Keratinocyte (primary cell): ENCODE measurements around the gene ARHGAP8. TPM values are rescaled to one million over a fixed set of nuclear protein-coding genes. Genes with fewer than 3 reads are reported as not detected.

ENCODE experiments used
- DNase-seq: peaks from one replicate; pipeline ENCODE4 v3.0.0-alpha.2; 2011; ENCODE audit warnings: low read depth, missing footprints, low spot score
- FAIRE-seq: peaks from 2 replicates; lab custom pipeline; 2011; peaks lifted over from hg19 to GRCh38; lab: Jason Lieb, UNC
- H2AFZ ChIP-seq: 2 replicates; pipeline ENCODE4 v1.6.0; 2012; ENCODE audit warnings: low read length, control low read depth, inconsistent platforms; ENCODE audit not compliant: control insufficient read depth
- H3K27ac ChIP-seq: 2 replicates; pipeline ENCODE4 v1.5.1; 2011; ENCODE audit warnings: low read length; ENCODE audit not compliant: control insufficient read depth, insufficient read depth
- H3K27me3 ChIP-seq: 3 replicates; pipeline ENCODE4 v1.6.0; 2011; ENCODE audit warnings: low read length; ENCODE audit not compliant: control insufficient read depth, insufficient read depth; ENCODE audit errors: extremely low read depth
- H3K36me3 ChIP-seq, 2 experiments: 2 replicates in 1 of 2; 3 replicates in 1 of 2; pipeline ENCODE4 v1.5.1; 2011; ENCODE audit warnings: low read length in 2 of 2, mild to moderate bottlenecking in 1 of 2; ENCODE audit not compliant: control insufficient read depth in 2 of 2, insufficient read depth in 2 of 2; ENCODE audit errors: extremely low read depth in 1 of 2
- H3K4me1 ChIP-seq: 3 replicates; pipeline ENCODE4 v1.5.1; 2011; ENCODE audit warnings: low read length; ENCODE audit not compliant: control insufficient read depth, insufficient read depth; ENCODE audit errors: extremely low read depth
- H3K4me2 ChIP-seq: 3 replicates; pipeline ENCODE4 v1.6.0; 2011; ENCODE audit warnings: low read depth, low read length; ENCODE audit not compliant: control insufficient read depth, insufficient read depth; ENCODE audit errors: extremely low read depth
- H3K4me3 ChIP-seq, 3 experiments: fragments of 200-600 bp in 1 of 3; sonication (generic) in 1 of 3; 2 replicates in 2 of 3; 3 replicates in 1 of 3; pipeline ENCODE4 v1.5.1; 2011 to 2016; ENCODE audit warnings: low read length in 3 of 3, mild to moderate bottlenecking in 3 of 3, control low read depth in 2 of 3, inconsistent platforms in 1 of 3, low read depth in 1 of 3, mixed read lengths in 1 of 3, mixed run types in 1 of 3, moderate library complexity in 1 of 3; ENCODE audit not compliant: control insufficient read depth in 2 of 3, insufficient read depth in 2 of 3; ENCODE audit errors: extremely low read depth in 1 of 3
- H3K79me2 ChIP-seq: 2 replicates; pipeline ENCODE4 v1.6.0; 2012; ENCODE audit warnings: low read length; ENCODE audit not compliant: control insufficient read depth, insufficient read depth
- H3K9ac ChIP-seq: 3 replicates; pipeline ENCODE4 v1.6.0; 2011; ENCODE audit warnings: low read length; ENCODE audit not compliant: control insufficient read depth, insufficient read depth; ENCODE audit errors: extremely low read depth
- H3K9me1 ChIP-seq: 3 replicates; pipeline ENCODE4 v1.6.0; 2011; ENCODE audit warnings: low read length; ENCODE audit not compliant: control insufficient read depth, insufficient read depth; ENCODE audit errors: extremely low read depth
- H3K9me3 ChIP-seq: 2 replicates; pipeline ENCODE4 v1.5.1; 2012; ENCODE audit warnings: low read depth, low read length; ENCODE audit not compliant: control insufficient read depth
- H4K20me1 ChIP-seq: 3 replicates; pipeline ENCODE4 v1.6.0; 2011; ENCODE audit warnings: low read length; ENCODE audit not compliant: control insufficient read depth, insufficient read depth; ENCODE audit errors: extremely low read depth
- CTCF ChIP-seq, 3 experiments: IDR thresholded peaks in 1 of 3; conservative IDR thresholded peaks in 1 of 3; optimal IDR thresholded peaks in 1 of 3; 2 replicates in 2 of 3; 3 replicates in 1 of 3; pipeline versions ENCODE3 to v1.5.1; 2011; ENCODE audit warnings: low read length in 3 of 3, mild to moderate bottlenecking in 3 of 3, moderate library complexity in 2 of 3, control low read depth in 1 of 3, inconsistent platforms in 1 of 3; ENCODE audit not compliant: insufficient read depth in 2 of 3; ENCODE audit errors: extremely low read depth in 1 of 3
- EZH2 ChIP-seq: IDR thresholded peaks from one replicate; pipeline ENCODE4 v1.6.1; 2012; ENCODE audit warnings: inconsistent platforms, mild to moderate bottlenecking, low read length, moderate library complexity
- dilution Hi-C: fragments of 300-500 bp; cut with MboI; formaldehyde crosslinking; loops from one replicate; pipeline ENCODE4 v1.7.0; 2020; ENCODE audit warnings: low sequenced_read_pairs; ENCODE audit not compliant: extremely low pct_ligation_motif_present
- polyA plus RNA-seq, 5 experiments: library from polyadenylated mRNA; depleted of rRNA in 3 of 5; stranded (reverse) in 3 of 5; stranded (forward) in 1 of 5; unstranded in 1 of 5; fragments of >200 nt; gene quantifications; 1 replicate in 1 of 5; 2 replicates in 3 of 5; 3 replicates in 1 of 5; pipeline versions ENCODE4 v1.2.1 to v1.2.3, GENCODE V29; 2011 to 2012; ENCODE audit warnings: missing spikeins in 2 of 5, low read depth in 1 of 5, low replicate concordance in 1 of 5

The ARHGAP8 gene
- polyA plus RNA-seq, 1 donor (not counting 4 experiments of a cell fraction or from before 2014, with no cell fraction given) = 21.3 TPM

GRCh38 chr22:44907765-44908737, 155.7 kb downstream of the ARHGAP8 start:
- H3K36me3 ChIP-seq = no peaks in the 10 kb centered on the region
- H3K4me2 ChIP-seq = no peak overlapping the region
- dilution Hi-C loops = no loop called here
- H3K9ac ChIP-seq = no peak overlapping the region
- H2AFZ ChIP-seq = no peak overlapping the region
- no peak for DNase-seq
- H3K9me1 ChIP-seq = no peaks in the 10 kb centered on the region
- no peaks in the 10 kb centered on the region for H3K27me3 ChIP-seq
- no peak overlapping the region for H3K4me3 ChIP-seq
- no peaks in the 10 kb centered on the region for H3K4me1 ChIP-seq
- no peak for FAIRE-seq
- TF ChIP-seq CTCF (optimal IDR thresholded peaks at IDR 0.05 in 1 of 3, IDR thresholded peaks at IDR 0.05 in 1 of 3, conservative IDR thresholded peaks at IDR 0.05 in 1 of 3; ENCODE audit: extremely low read depth in 1 of 3, insufficient read depth in 2 of 3, low read length in 3 of 3) (no peak), EZH2 (no peak)
- no peaks in the 10 kb centered on the region for H4K20me1 ChIP-seq
- no peak overlapping the region for H3K27ac ChIP-seq
- H3K79me2 ChIP-seq = no peaks in the 10 kb centered on the region
- no peaks in the 10 kb centered on the region for H3K9me3 ChIP-seq

GRCh38 chr22:44909241-44909640, 156.9 kb downstream of the ARHGAP8 start:
- H3K36me3 ChIP-seq = no peaks in the 10 kb centered on the region
- dilution Hi-C loops = no loop called here
- no peak overlapping the region for H3K9ac ChIP-seq
- no peak for DNase-seq
- H3K27ac ChIP-seq = no peak overlapping the region
- no peak for FAIRE-seq
- H2AFZ ChIP-seq = no peak overlapping the region
- H3K27me3 ChIP-seq = no peaks in the 10 kb centered on the region
- H3K4me1 ChIP-seq = no peaks in the 10 kb centered on the region
- no peaks in the 10 kb centered on the region for H3K9me1 ChIP-seq
- no peaks in the 10 kb centered on the region for H3K9me3 ChIP-seq
- TF ChIP-seq EZH2 (no peak), CTCF (optimal IDR thresholded peaks at IDR 0.05 in 1 of 3, IDR thresholded peaks at IDR 0.05 in 1 of 3, conservative IDR thresholded peaks at IDR 0.05 in 1 of 3; ENCODE audit: extremely low read depth in 1 of 3, insufficient read depth in 2 of 3, low read length in 3 of 3) (no peak)
- no peak overlapping the region for H3K4me2 ChIP-seq
- no peaks in the 10 kb centered on the region for H4K20me1 ChIP-seq
- H3K79me2 ChIP-seq = no peaks in the 10 kb centered on the region
- no peak overlapping the region for H3K4me3 ChIP-seq

Other genes starting within 250 kb of the ARHGAP8 start
- gene PRR5, start 50.4 kb upstream of the ARHGAP8 start, polyA plus RNA-seq = 9.1 to 15.2 TPM (median 10.9 TPM) in 3 replicates